GM19193 (cell line): ENCODE data around the gene MSTN.

Experiments
- POLR2A ChIP-seq: IDR thresholded peaks from 4 replicates; pipeline ENCODE4 v1.6.1; 2011; ENCODE audit not compliant: insufficient read depth, insufficient read length; ENCODE audit errors: extremely low read depth

Gene MSTN

GRCh38 chr2:190036071-190036470, 26.5 kb downstream of the MSTN start:
- no peak for TF ChIP-seq POLR2A

GRCh38 chr2:190031969-190032618, 30.4 kb downstream of the MSTN start:
- TF ChIP-seq POLR2A = no peak

- TF ChIP-seq POLR2A = no peak
These were observed 38.7 kb downstream of the MSTN start for GRCh38 chr2:190023860-190024259.

GRCh38 chr2:190020720-190021119, 41.8 kb downstream of the MSTN start:
- TF ChIP-seq POLR2A = no peak

- no peak for TF ChIP-seq POLR2A
These were observed 44.7 kb downstream of the MSTN start for GRCh38 chr2:190017837-190018236.
